HG03064 (cell line): ENCODE data around the gene SSR4.

Experiments
- ATAC-seq: cut with Tn5 transposase; IDR thresholded peaks from one replicate; pipeline ENCODE4 v1.9.1; 2021; ENCODE audit warnings: low read depth; ENCODE audit not compliant: unreplicated experiment

Gene SSR4

GRCh38 chrX:153780678-153781427 lies 13.6 kb upstream of the SSR4 start, which contains the start of gene SRPK3:
SRPK3 (plus strand) TSS chrX:153781041; CDS start chrX:153781087, 46 bp downstream.
- no peak for ATAC-seq

GRCh38 chrX:153781428-153782047 lies 12.9 kb upstream of the SSR4 start:
- no peak for ATAC-seq

- no peak for ATAC-seq
These were observed 12.2 kb upstream of the SSR4 start for GRCh38 chrX:153782313-153782712.

GRCh38 chrX:153782871-153783270 lies 11.6 kb upstream of the SSR4 start:
- ATAC-seq, result no peak

- no peak for ATAC-seq
These were observed 11.0 kb upstream of the SSR4 start for GRCh38 chrX:153783378-153784013.

- ATAC-seq, result no peak
These were observed 10.0 kb upstream of the SSR4 start for GRCh38 chrX:153784325-153784967.

- ATAC-seq, result no peak
These were observed 7.8 kb upstream of the SSR4 start for GRCh38 chrX:153786669-153787068.

GRCh38 chrX:153789654-153790053 lies 4.8 kb upstream of the SSR4 start:
- ATAC-seq, result no peak

- no peak for ATAC-seq
These were observed 3.2 kb upstream of the SSR4 start for GRCh38 chrX:153791104-153791852.

GRCh38 chrX:153792368-153792767 lies 2.1 kb upstream of the SSR4 start:
- ATAC-seq, result no peak

- ATAC-seq, result no peak
These were observed 1.2 kb upstream of the SSR4 start for GRCh38 chrX:153793291-153793690.

- ATAC-seq, result no peak
These were observed 689 bp downstream of the SSR4 start for GRCh38 chrX:153794897-153795816.

GRCh38 chrX:153797415-153798015 lies 3.0 kb downstream of the SSR4 start:
- no peak for ATAC-seq

GRCh38 chrX:153799326-153799725 lies 4.9 kb downstream of the SSR4 start:
- ATAC-seq, result no peak

- ATAC-seq, result no peak
These were observed 5.8 kb downstream of the SSR4 start for GRCh38 chrX:153800177-153800722.

- ATAC-seq, result no peak
These were observed 6.3 kb downstream of the SSR4 start for GRCh38 chrX:153800746-153801145.

- ATAC-seq, result no peak
These were observed 7.2 kb downstream of the SSR4 start for GRCh38 chrX:153801669-153802068.

- no peak for ATAC-seq
These were observed 8.1 kb downstream of the SSR4 start for GRCh38 chrX:153802513-153803045.
